Breast epithelium (tissue), 4 donors: ENCODE results near the gene ERN1. TPM values are rescaled to one million over a fixed set of nuclear protein-coding genes. Genes with fewer than 3 reads are reported as not detected.
"Not testable (repeated sequence)": the region's sequence is repeated elsewhere in the genome, so short reads cannot be mapped to it uniquely, and the experiment has no call there.

ENCODE experiments used
- DNase-seq, 2 donors: peaks; one replicate each; pipeline ENCODE4 v3.0.0-alpha.2; 2019; ENCODE audit warnings: low spot score in 2 of 2
- H3K27ac ChIP-seq, 2 donors: fragments of 200-600 bp; sonication (generic) in 1 of 2; one replicate each; pipeline ENCODE4 v1.5.1; 2016 to 2019; ENCODE audit warnings: mild to moderate bottlenecking in 1 of 2
- H3K27me3 ChIP-seq, 2 donors: fragments of 200-600 bp; sonication (generic) in 1 of 2; one replicate each; pipeline versions ENCODE4 v1.5.1 to v1.6.0; 2017 to 2019; ENCODE audit warnings: control low read depth in 1 of 2, mild to moderate bottlenecking in 1 of 2
- H3K36me3 ChIP-seq: fragments of 200-600 bp; one replicate; pipeline ENCODE4 v1.5.1; 2019
- H3K4me1 ChIP-seq, 2 donors: fragments of 200-600 bp; sonication (generic); one replicate each; pipeline ENCODE4 v1.5.1; 2016 to 2019; ENCODE audit warnings: control low read depth in 1 of 2
- H3K4me3 ChIP-seq, 3 donors: fragments of 200-600 bp; sonication (generic); 1 replicate in 2 of 3; 2 replicates in 1 of 3; pipeline ENCODE4 v1.5.1; 2016 to 2019; ENCODE audit warnings: mild to moderate bottlenecking in 3 of 3, moderate library complexity in 2 of 3
- H3K9me3 ChIP-seq, 2 donors: fragments of 200-600 bp; sonication (generic) in 1 of 2; one replicate each; pipeline ENCODE4 v1.5.1; 2016 to 2019; ENCODE audit warnings: control low read depth in 1 of 2
- POLR2A ChIP-seq: fragments of 450-650 bp; IDR thresholded peaks from one replicate; pipeline ENCODE4 v1.6.1; 2016; ENCODE audit warnings: antibody characterized with exemption, mild to moderate bottlenecking, moderate library complexity
- POLR2AphosphoS5 ChIP-seq, 3 donors: sonication (generic); formaldehyde crosslinking; IDR thresholded peaks; one replicate each; pipeline ENCODE4 v1.6.1; 2017; ENCODE audit warnings: antibody characterized with exemption in 3 of 3
- intact Hi-C: fragments of 100-400 bp; cut with DNase I; formaldehyde crosslinking; loops from one replicate; pipeline ENCODE4 v1.15.1; 2023; ENCODE audit warnings: low total_unique reads
- total RNA-seq, 3 donors: library from RNA; depleted of rRNA; stranded (reverse); fragments of >200 nt; gene quantifications; one replicate each; pipeline ENCODE4 v1.1.0, GENCODE V29; 2016
- TF ChIP-seq, protein P1 (sequence below), 3 donors: fragments of 450-650 bp; IDR thresholded peaks; one replicate each; pipeline ENCODE4 v1.5.1; 2016 to 2017; ENCODE audit warnings: antibody characterized with exemption in 3 of 3, mild to moderate bottlenecking in 3 of 3, moderate library complexity in 3 of 3

Gene ERN1
- total RNA-seq, 3 donors from 2014 or later = 13.1 to 40.8 (median 34.7) TPM

DNA sequence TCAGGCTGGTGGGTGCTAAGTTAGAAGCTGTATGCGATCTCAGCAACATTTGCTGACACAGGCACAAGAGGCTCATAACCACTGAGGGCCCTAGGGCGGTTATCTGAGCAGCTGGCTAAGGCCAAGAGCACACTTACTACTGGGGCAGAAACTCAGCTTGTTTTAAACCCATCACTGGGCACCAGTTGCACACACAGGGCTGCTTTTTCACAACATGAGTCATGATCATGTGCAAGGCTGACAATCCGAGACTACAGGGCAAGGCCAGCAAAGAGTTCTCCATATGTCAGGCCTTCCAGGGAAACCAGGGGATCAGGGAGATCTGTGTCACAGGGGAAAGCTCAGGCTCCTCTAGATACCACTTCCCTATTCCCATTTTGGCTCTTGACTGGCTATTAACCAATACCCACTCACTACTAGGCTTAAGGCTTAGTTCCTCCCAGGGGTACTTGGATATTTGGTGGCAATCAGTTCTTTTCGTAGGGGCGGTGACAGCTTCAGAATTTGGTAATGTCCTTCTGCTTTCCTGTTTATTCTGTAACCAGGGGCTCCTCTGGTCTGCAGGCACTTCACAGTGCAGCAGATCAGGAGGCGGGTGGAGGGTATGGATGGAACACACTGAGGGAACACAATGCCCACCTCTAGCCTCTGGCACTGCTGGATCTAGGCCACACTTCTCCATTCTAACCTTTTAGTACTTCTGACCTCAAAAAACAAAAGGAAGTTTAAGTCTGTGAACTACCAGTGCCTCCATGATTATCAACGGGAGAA, 44.9 kb upstream of the ERN1 start:
- intact Hi-C loops = no loop called here
- Histone ChIP-seq H3K4me3 (no peak overlapping the region), H3K27me3 (no peaks in the 10 kb centered on the region), H3K27ac (peak overlapping the region in 1 of 2 donors; percentile 46), H3K9me3 (no peaks in the 10 kb centered on the region), H3K4me1 (no peaks in the 10 kb centered on the region), H3K36me3 (no peaks in the 10 kb centered on the region)
- DNase-seq = no peak
- TF ChIP-seq POLR2AphosphoS5 (IDR thresholded peaks at IDR 0.05) (no peak), POLR2A (no peak)
- TF ChIP-seq, protein P1, sequence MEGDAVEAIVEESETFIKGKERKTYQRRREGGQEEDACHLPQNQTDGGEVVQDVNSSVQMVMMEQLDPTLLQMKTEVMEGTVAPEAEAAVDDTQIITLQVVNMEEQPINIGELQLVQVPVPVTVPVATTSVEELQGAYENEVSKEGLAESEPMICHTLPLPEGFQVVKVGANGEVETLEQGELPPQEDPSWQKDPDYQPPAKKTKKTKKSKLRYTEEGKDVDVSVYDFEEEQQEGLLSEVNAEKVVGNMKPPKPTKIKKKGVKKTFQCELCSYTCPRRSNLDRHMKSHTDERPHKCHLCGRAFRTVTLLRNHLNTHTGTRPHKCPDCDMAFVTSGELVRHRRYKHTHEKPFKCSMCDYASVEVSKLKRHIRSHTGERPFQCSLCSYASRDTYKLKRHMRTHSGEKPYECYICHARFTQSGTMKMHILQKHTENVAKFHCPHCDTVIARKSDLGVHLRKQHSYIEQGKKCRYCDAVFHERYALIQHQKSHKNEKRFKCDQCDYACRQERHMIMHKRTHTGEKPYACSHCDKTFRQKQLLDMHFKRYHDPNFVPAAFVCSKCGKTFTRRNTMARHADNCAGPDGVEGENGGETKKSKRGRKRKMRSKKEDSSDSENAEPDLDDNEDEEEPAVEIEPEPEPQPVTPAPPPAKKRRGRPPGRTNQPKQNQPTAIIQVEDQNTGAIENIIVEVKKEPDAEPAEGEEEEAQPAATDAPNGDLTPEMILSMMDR (IDR thresholded peaks at IDR 0.05) = no peak

DNA sequence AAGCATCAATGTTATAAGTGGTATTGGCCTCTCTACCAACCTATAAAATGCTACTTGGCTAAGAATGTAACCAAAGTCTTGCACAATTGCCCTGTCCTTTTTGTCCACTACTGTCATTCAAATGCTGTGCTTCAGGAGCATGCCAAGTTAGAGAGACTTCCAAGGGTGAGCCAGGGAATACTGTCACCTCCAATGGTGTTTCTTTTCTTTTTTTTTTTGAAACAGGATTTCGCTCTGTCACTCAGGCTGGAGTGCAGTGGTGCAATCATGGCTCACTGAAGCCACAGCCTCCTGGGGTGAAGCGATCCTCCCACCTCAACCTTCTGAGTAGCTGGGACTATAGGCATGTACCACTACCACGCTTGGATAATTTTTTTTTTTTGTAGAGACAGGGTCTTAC, 43.7 kb upstream of the ERN1 start:
- no peaks in the 10 kb centered on the region for H3K36me3 ChIP-seq
- H3K27me3 ChIP-seq = no peaks in the 10 kb centered on the region
- TF ChIP-seq, protein P1 (IDR thresholded peaks at IDR 0.05) = no peak
- TF ChIP-seq POLR2A (no peak), POLR2AphosphoS5 (IDR thresholded peaks at IDR 0.05) (no peak)
- H3K27ac ChIP-seq = no peak overlapping the region
- intact Hi-C loops = no loop called here
- no peaks in the 10 kb centered on the region for H3K4me1 ChIP-seq
- H3K4me3 ChIP-seq = no peak overlapping the region
- DNase-seq = no peak
- no peaks in the 10 kb centered on the region for H3K9me3 ChIP-seq

DNA sequence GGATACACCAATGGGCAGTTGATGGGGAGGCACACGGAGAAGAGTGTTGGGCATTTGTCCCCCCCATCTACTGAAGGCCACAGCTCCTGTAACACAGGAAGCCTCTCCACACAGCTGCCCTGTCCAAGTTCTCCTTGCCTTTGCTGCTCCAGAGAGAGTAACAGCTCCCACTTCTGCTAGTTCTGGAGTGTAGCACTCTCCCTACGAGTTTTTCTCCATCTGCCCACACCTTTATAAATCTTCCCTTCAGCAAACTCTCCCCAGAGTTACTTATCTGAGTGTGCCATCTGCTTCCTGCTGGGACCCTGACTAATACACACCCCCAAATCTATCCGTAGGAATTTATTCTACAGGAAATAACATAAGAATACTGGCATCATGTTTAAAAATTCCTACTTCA, 42.6 kb upstream of the ERN1 start:
- no peak for DNase-seq
- TF ChIP-seq POLR2A (no peak), POLR2AphosphoS5 (IDR thresholded peaks at IDR 0.05) (no peak)
- TF ChIP-seq, protein P1 (IDR thresholded peaks at IDR 0.05) = no peak
- intact Hi-C loops = no loop called here
- Histone ChIP-seq H3K27ac (no peak overlapping the region), H3K4me3 (no peak overlapping the region), H3K27me3 (no peaks in the 10 kb centered on the region), H3K9me3 (no peaks in the 10 kb centered on the region), H3K36me3 (no peaks in the 10 kb centered on the region), H3K4me1 (no peaks in the 10 kb centered on the region)

DNA sequence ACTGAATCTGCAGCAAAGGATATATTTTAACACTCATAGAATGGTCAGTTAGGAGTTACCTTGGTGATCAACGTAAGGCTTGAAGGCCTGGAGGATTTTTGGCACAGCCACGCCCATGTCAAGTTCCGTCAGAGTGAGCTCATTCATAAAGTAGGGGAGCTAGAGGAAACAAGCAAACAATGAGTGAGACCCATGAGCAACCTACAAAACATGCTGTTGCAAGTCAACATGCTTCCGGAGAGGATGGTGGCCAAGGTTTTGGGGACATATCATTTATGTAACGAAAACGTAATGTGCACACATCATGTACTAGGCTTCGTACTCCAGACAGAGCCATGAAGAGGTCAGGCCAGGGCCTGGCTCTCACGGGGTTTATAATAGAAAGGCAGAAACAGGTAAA, 41.1 kb upstream of the ERN1 start:
- Histone ChIP-seq H3K36me3 (no peaks in the 10 kb centered on the region), H3K4me1 (no peaks in the 10 kb centered on the region), H3K4me3 (no peak overlapping the region), H3K27me3 (no peaks in the 10 kb centered on the region), H3K9me3 (no peaks in the 10 kb centered on the region), H3K27ac (no peak overlapping the region)
- intact Hi-C loops = no loop called here
- DNase-seq = no peak
- TF ChIP-seq POLR2A = no peak
- TF ChIP-seq, protein P1 (IDR thresholded peaks at IDR 0.05) = no peak

DNA sequence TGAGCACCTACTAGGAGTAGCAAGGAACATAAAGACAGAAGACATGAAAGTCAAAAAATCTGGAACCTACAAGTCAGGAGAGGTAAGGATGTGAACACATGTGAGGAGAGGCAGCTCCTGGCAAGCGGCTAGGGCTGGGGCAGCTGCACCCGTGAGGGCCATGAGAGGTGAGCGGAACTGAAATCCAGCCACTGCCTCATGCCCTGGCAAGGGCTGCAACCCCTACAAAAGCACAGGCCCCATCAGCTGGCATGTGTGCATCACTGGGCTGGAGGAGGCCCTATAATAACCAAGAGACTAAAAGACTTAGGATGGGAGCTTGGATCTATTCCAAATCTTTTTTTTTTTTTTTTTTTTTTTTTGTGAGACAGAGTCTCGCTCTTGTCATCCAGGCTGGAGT, 40.3 kb upstream of the ERN1 start:
- intact Hi-C loops = no loop called here
- Histone ChIP-seq H3K27ac (no peak overlapping the region), H3K4me3 (no peak overlapping the region), H3K9me3 (no peaks in the 10 kb centered on the region), H3K36me3 (no peaks in the 10 kb centered on the region), H3K4me1 (no peaks in the 10 kb centered on the region), H3K27me3 (no peaks in the 10 kb centered on the region)
- no peak for DNase-seq
- TF ChIP-seq, protein P1 (IDR thresholded peaks at IDR 0.05) = no peak
- TF ChIP-seq POLR2A (no peak), POLR2AphosphoS5 (IDR thresholded peaks at IDR 0.05) (no peak)

GRCh38 chr17:64167666-64168065, 37.7 kb upstream of the ERN1 start:
- H3K9me3 ChIP-seq, H3K27me3 ChIP-seq, H3K4me1 ChIP-seq, H3K27ac ChIP-seq, intact Hi-C loops, H3K4me3 ChIP-seq, DNase-seq, H3K36me3 ChIP-seq: not testable (repeated sequence)
